ENCODE results near the gene GRB14.
"Not testable (repeated sequence)": the region's sequence is repeated elsewhere in the genome, so short reads cannot be mapped to it uniquely, and the experiment has no call there.

The GRB14 gene

GRCh38 chr2:164478205-164478604 lies 143.1 kb downstream of the GRB14 start:
- DNase-seq, result no peak

GRCh38 chr2:164474873-164475272 lies 146.4 kb downstream of the GRB14 start:
- DNase-seq, result no peak

- no peak for DNase-seq
Observed at GRCh38 chr2:164473021-164473420, 148.3 kb downstream of the GRB14 start.

GRCh38 chr2:164465047-164465446 lies 156.2 kb downstream of the GRB14 start:
- DNase-seq, result not testable (repeated sequence)

GRCh38 chr2:164464376-164464775 lies 156.9 kb downstream of the GRB14 start:
- DNase-seq, result no peak

GRCh38 chr2:164458792-164459191 lies 162.5 kb downstream of the GRB14 start:
- DNase-seq, result no peak

GRCh38 chr2:164457271-164457670 lies 164.0 kb downstream of the GRB14 start:
- no peak for DNase-seq

- DNase-seq, result peak; percentile 13
Observed at GRCh38 chr2:164456619-164457018, 164.7 kb downstream of the GRB14 start.

GRCh38 chr2:164453656-164454305 lies 167.5 kb downstream of the GRB14 start:
- DNase-seq, result no peak

GRCh38 chr2:164450278-164450677 lies 171.0 kb downstream of the GRB14 start:
- DNase-seq, result no peak

GRCh38 chr2:164449706-164450105 lies 171.6 kb downstream of the GRB14 start:
- no peak for DNase-seq

GRCh38 chr2:164447660-164448059 lies 173.6 kb downstream of the GRB14 start:
- no peak for DNase-seq

Measured in SHP77 treated with DMSO at 0.1 percent for 48 hours (cell line).